Measurements from ENCODE around the gene DMRT2.

Gene DMRT2

GRCh38 chr9:1050125-1050895 is at the start of gene DMRT2:
Gene DMRT2, plus strand, starts transcription at chr9:1050357. Its CDS starts 1,257 bp downstream, at chr9:1051614.
- peak; percentile 98 for DNase-seq

- DNase-seq = no peak
Observed at GRCh38 chr9:1001838-1002237, 48.3 kb upstream of the DMRT2 start.

- no peak for DNase-seq
Observed at GRCh38 chr9:1002678-1003077, 47.5 kb upstream of the DMRT2 start.

- peak; percentile 86 for DNase-seq
Observed at GRCh38 chr9:1005043-1005667, 45.0 kb upstream of the DMRT2 start.

- DNase-seq = no peak
Observed at GRCh38 chr9:1007312-1007711, 42.8 kb upstream of the DMRT2 start.

GRCh38 chr9:1008216-1008615 is 41.9 kb upstream of the DMRT2 start:
- no peak for DNase-seq

GRCh38 chr9:1009101-1009707 is 41.0 kb upstream of the DMRT2 start:
- peak; percentile 94 for DNase-seq

- DNase-seq = no peak
Observed at GRCh38 chr9:1013021-1013420, 37.1 kb upstream of the DMRT2 start.

- DNase-seq = no peak
Observed at GRCh38 chr9:1014225-1014624, 35.9 kb upstream of the DMRT2 start.

GRCh38 chr9:1014640-1015039 is 35.5 kb upstream of the DMRT2 start:
- no peak for DNase-seq

- DNase-seq = peak; percentile 43
Observed at GRCh38 chr9:1018121-1018520, 32.0 kb upstream of the DMRT2 start.

GRCh38 chr9:1024112-1024511 is 26.0 kb upstream of the DMRT2 start:
- DNase-seq = no peak

GRCh38 chr9:1025131-1025530 is 25.0 kb upstream of the DMRT2 start:
- DNase-seq = no peak

GRCh38 chr9:1026219-1026618 is 23.9 kb upstream of the DMRT2 start:
- DNase-seq = no peak

GRCh38 chr9:1028501-1029190 is 21.5 kb upstream of the DMRT2 start:
- no peak for DNase-seq

GRCh38 chr9:1031951-1032601 is 18.1 kb upstream of the DMRT2 start:
- DNase-seq = no peak

GRCh38 chr9:1034271-1034670 is 15.9 kb upstream of the DMRT2 start:
- no peak for DNase-seq

GRCh38 chr9:1039589-1039988 is 10.6 kb upstream of the DMRT2 start:
- DNase-seq = peak; percentile 33

- peak; percentile 89 for DNase-seq
Observed at GRCh38 chr9:1042466-1042865, 7.7 kb upstream of the DMRT2 start.

GRCh38 chr9:1044643-1045042 is 5.5 kb upstream of the DMRT2 start:
- peak; percentile 50 for DNase-seq

- peak; percentile 70 for DNase-seq
Observed at GRCh38 chr9:1046639-1047572, 3.3 kb upstream of the DMRT2 start.
